HCT116 (cell line): Measurements from ENCODE around the gene FAHD1.
A peak's percentile ranks its signal among the peaks of the same experiment; 100 is the strongest.

Experiments used
- CTCF ChIP-seq, 3 experiments: fragments of 200-600 bp in 1 of 3; sonication (generic) in 1 of 3; IDR thresholded peaks in 2 of 3; conservative IDR thresholded peaks in 1 of 3; 2 replicates each; pipeline ENCODE4 v1.5.1; 2012 to 2017; ENCODE audit warnings: low read depth in 2 of 3, low read length in 2 of 3, antibody characterized with exemption in 1 of 3, borderline replicate concordance in 1 of 3, control low read depth in 1 of 3, mild to moderate bottlenecking in 1 of 3, mixed read lengths in 1 of 3, mixed run types in 1 of 3, moderate library complexity in 1 of 3; ENCODE audit not compliant: insufficient read depth in 1 of 3
- FOSL1 ChIP-seq: IDR thresholded peaks from 2 replicates; pipeline ENCODE4 v1.6.1; 2012; ENCODE audit warnings: low read depth

- TF ChIP-seq FOSL1 (no peak), CTCF (IDR thresholded peaks at IDR 0.05 in 2 of 3, conservative IDR thresholded peaks at IDR 0.05 in 1 of 3; ENCODE audit: borderline replicate concordance in 1 of 3, insufficient read depth in 1 of 3, low read depth in 2 of 3, low read length in 2 of 3) (peak; percentile 33 to 90 (median 42); a peak in 4 of 6 replicates)
Observed at GRCh38 chr16:1863681-1864460, 36.9 kb downstream of the FAHD1 start.
